HEK293 (cell line): ENCODE results near the gene AIFM3.

ENCODE experiments used
- CTCF ChIA-PET: fragments of 350-600 bp; formaldehyde crosslinking; extraction: SDS; loops from one replicate; lab custom pipeline; 2021; ENCODE audit warnings: antibody characterized with exemption; lab: Yijun Ruan, JAX
- POLR2A ChIA-PET: fragments of 300-600 bp; formaldehyde crosslinking; extraction: SDS; loops from one replicate; lab custom pipeline; 2020; ENCODE audit warnings: antibody characterized with exemption, inconsistent platforms; lab: Yijun Ruan, JAX
- H3K27ac ChIP-seq: fragments of 200-500 bp; sonication (Bioruptor generic); 2 replicates; pipeline ENCODE4 v1.5.1; 2014; ENCODE audit warnings: low read depth, low read length, control low read depth, inconsistent platforms; ENCODE audit errors: extremely low read depth
- H3K36me3 ChIP-seq, 2 experiments: fragments of 200-500 bp in 1 of 2; sonication (Bioruptor generic) in 1 of 2; 1 replicate in 1 of 2; 2 replicates in 1 of 2; pipeline ENCODE4 v1.5.1; 2014 to 2017; ENCODE audit warnings: inconsistent platforms in 2 of 2, low read length in 2 of 2; ENCODE audit not compliant: control insufficient read depth in 2 of 2, insufficient read depth in 1 of 2
- H3K4me1 ChIP-seq: fragments of 200-500 bp; sonication (Bioruptor generic); 2 replicates; pipeline ENCODE4 v1.5.1; 2014; ENCODE audit warnings: mild to moderate bottlenecking, low read length, inconsistent platforms; ENCODE audit not compliant: control insufficient read depth, insufficient read depth
- H3K4me3 ChIP-seq: 2 replicates; pipeline ENCODE4 v1.5.1; 2011; ENCODE audit warnings: low read depth, mild to moderate bottlenecking, control low read depth, low read length, moderate library complexity
- H3K9me3 ChIP-seq: fragments of 200-500 bp; sonication (Bioruptor generic); 2 replicates; pipeline ENCODE4 v1.5.1; 2014; ENCODE audit warnings: low read depth, low read length, inconsistent platforms; ENCODE audit not compliant: control insufficient read depth, insufficient read depth
- EGR2 ChIP-seq: fragments of 450-650 bp; formaldehyde crosslinking; IDR thresholded peaks from 2 replicates; pipeline ENCODE4 v1.5.1; 2016; ENCODE audit warnings: low read depth, missing biosample characterization, missing genetic modification characterization
- HOXC10 ChIP-seq: sonication (generic); formaldehyde crosslinking; IDR thresholded peaks from 2 replicates; pipeline ENCODE4 v1.8.1; 2023; ENCODE audit warnings: mild to moderate bottlenecking, missing genetic modification reagents
- OSR2 ChIP-seq: fragments of 450-650 bp; formaldehyde crosslinking; IDR thresholded peaks from 2 replicates; pipeline ENCODE4 v1.5.1; 2016; ENCODE audit warnings: missing biosample characterization, missing genetic modification characterization
- ZBTB8A ChIP-seq: fragments of 450-650 bp; formaldehyde crosslinking; IDR thresholded peaks from 2 replicates; pipeline ENCODE4 v1.5.1; 2016; ENCODE audit warnings: missing biosample characterization, missing genetic modification characterization
- ZFHX2 ChIP-seq: fragments of 450-650 bp; formaldehyde crosslinking; conservative IDR thresholded peaks from 2 replicates; pipeline ENCODE4 v1.5.1; 2016; ENCODE audit warnings: missing biosample characterization, missing genetic modification characterization
- ZFP37 ChIP-seq: fragments of 450-650 bp; formaldehyde crosslinking; IDR thresholded peaks from 2 replicates; pipeline ENCODE4 v1.5.1; 2016; ENCODE audit warnings: missing biosample characterization, missing genetic modification characterization
- ZIC2 ChIP-seq: fragments of 450-650 bp; formaldehyde crosslinking; IDR thresholded peaks from 2 replicates; pipeline ENCODE4 v1.5.1; 2016; ENCODE audit warnings: missing biosample characterization, missing genetic modification characterization
- ZNF239 ChIP-seq: fragments of 450-650 bp; formaldehyde crosslinking; IDR thresholded peaks from 2 replicates; pipeline ENCODE4 v1.5.1; 2016; ENCODE audit warnings: missing biosample characterization, missing genetic modification characterization
- ZNF292 ChIP-seq: fragments of 450-650 bp; formaldehyde crosslinking; IDR thresholded peaks from 2 replicates; pipeline ENCODE4 v1.5.1; 2016; ENCODE audit warnings: low read depth, missing biosample characterization, missing genetic modification characterization, borderline replicate concordance
- ZNF37A ChIP-seq: fragments of 450-650 bp; IDR thresholded peaks from 2 replicates; pipeline ENCODE4 v1.5.1; 2018; ENCODE audit warnings: missing biosample characterization, missing genetic modification characterization
- ZNF830 ChIP-seq: fragments of 450-650 bp; IDR thresholded peaks from 2 replicates; pipeline ENCODE4 v1.5.0; 2018; ENCODE audit warnings: missing biosample characterization, missing genetic modification characterization, low read depth, mild to moderate bottlenecking, moderate library complexity
- TF ChIP-seq, protein P1 (sequence below): fragments of 450-650 bp; formaldehyde crosslinking; IDR thresholded peaks from 2 replicates; pipeline ENCODE4 v1.5.1; 2016; ENCODE audit warnings: missing biosample characterization, missing genetic modification characterization, borderline replicate concordance
- TF ChIP-seq, protein P2 (sequence below): fragments of 450-650 bp; formaldehyde crosslinking; IDR thresholded peaks from 2 replicates; pipeline ENCODE4 v1.5.1; 2016; ENCODE audit warnings: missing biosample characterization, missing genetic modification characterization
- TF ChIP-seq, protein P3 (sequence below): fragments of 450-650 bp; IDR thresholded peaks from 2 replicates; pipeline ENCODE4 v1.5.1; 2018; ENCODE audit warnings: missing biosample characterization, mild to moderate bottlenecking, missing genetic modification characterization
- TF ChIP-seq, protein P4 (sequence below): fragments of 450-650 bp; formaldehyde crosslinking; IDR thresholded peaks from 2 replicates; pipeline ENCODE4 v1.5.1; 2017; ENCODE audit warnings: missing biosample characterization, missing genetic modification characterization
- TF ChIP-seq, protein P5 (sequence below): fragments of 450-650 bp; formaldehyde crosslinking; IDR thresholded peaks from 2 replicates; pipeline ENCODE4 v1.5.1; 2016; ENCODE audit warnings: missing biosample characterization, missing genetic modification characterization

Gene AIFM3

DNA sequence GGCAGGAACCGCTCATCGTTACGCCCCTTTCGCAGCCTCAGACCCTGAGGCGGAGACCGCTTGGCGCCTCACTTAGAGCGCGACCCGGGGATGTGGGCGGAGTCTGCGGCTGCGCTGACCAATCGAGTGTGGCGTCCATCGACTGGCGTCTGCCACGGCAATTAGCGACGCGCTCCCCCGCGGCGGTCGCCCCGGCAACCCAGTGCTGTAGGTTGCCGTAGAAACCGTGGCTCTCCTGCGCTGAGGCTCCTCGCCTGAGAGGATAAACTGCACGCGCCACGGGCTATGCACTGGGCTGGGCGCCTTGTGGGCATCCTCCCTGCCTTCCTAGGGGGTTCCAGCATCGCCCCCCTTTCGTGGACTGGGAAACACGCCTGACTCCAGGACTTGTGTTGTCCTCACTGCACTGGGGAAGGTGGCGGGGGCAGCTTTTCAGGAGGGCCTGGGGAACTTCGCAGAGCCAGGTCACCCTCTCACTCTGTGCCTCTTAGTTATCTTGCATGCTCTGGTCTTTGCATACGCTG lies 47.2 kb downstream of the AIFM3 start (continued):
- no peak for TF ChIP-seq ZNF830 (tag by site-specific recombination)
- TF ChIP-seq, protein P1, sequence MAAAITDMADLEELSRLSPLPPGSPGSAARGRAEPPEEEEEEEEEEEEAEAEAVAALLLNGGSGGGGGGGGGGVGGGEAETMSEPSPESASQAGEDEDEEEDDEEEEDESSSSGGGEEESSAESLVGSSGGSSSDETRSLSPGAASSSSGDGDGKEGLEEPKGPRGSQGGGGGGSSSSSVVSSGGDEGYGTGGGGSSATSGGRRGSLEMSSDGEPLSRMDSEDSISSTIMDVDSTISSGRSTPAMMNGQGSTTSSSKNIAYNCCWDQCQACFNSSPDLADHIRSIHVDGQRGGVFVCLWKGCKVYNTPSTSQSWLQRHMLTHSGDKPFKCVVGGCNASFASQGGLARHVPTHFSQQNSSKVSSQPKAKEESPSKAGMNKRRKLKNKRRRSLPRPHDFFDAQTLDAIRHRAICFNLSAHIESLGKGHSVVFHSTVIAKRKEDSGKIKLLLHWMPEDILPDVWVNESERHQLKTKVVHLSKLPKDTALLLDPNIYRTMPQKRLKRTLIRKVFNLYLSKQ (tag by site-specific recombination), result no peak
- no peak for TF ChIP-seq HOXC10 (CRISPR knock-in tag)
- TF ChIP-seq ZNF292 (tag by site-specific recombination), result no peak
- no peak for TF ChIP-seq ZNF37A
- no peak for TF ChIP-seq ZFP37 (tag by site-specific recombination)
- no peak for TF ChIP-seq OSR2 (tag by site-specific recombination)
- TF ChIP-seq, protein P2, sequence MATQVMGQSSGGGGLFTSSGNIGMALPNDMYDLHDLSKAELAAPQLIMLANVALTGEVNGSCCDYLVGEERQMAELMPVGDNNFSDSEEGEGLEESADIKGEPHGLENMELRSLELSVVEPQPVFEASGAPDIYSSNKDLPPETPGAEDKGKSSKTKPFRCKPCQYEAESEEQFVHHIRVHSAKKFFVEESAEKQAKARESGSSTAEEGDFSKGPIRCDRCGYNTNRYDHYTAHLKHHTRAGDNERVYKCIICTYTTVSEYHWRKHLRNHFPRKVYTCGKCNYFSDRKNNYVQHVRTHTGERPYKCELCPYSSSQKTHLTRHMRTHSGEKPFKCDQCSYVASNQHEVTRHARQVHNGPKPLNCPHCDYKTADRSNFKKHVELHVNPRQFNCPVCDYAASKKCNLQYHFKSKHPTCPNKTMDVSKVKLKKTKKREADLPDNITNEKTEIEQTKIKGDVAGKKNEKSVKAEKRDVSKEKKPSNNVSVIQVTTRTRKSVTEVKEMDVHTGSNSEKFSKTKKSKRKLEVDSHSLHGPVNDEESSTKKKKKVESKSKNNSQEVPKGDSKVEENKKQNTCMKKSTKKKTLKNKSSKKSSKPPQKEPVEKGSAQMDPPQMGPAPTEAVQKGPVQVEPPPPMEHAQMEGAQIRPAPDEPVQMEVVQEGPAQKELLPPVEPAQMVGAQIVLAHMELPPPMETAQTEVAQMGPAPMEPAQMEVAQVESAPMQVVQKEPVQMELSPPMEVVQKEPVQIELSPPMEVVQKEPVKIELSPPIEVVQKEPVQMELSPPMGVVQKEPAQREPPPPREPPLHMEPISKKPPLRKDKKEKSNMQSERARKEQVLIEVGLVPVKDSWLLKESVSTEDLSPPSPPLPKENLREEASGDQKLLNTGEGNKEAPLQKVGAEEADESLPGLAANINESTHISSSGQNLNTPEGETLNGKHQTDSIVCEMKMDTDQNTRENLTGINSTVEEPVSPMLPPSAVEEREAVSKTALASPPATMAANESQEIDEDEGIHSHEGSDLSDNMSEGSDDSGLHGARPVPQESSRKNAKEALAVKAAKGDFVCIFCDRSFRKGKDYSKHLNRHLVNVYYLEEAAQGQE (tag by site-specific recombination), result no peak

DNA sequence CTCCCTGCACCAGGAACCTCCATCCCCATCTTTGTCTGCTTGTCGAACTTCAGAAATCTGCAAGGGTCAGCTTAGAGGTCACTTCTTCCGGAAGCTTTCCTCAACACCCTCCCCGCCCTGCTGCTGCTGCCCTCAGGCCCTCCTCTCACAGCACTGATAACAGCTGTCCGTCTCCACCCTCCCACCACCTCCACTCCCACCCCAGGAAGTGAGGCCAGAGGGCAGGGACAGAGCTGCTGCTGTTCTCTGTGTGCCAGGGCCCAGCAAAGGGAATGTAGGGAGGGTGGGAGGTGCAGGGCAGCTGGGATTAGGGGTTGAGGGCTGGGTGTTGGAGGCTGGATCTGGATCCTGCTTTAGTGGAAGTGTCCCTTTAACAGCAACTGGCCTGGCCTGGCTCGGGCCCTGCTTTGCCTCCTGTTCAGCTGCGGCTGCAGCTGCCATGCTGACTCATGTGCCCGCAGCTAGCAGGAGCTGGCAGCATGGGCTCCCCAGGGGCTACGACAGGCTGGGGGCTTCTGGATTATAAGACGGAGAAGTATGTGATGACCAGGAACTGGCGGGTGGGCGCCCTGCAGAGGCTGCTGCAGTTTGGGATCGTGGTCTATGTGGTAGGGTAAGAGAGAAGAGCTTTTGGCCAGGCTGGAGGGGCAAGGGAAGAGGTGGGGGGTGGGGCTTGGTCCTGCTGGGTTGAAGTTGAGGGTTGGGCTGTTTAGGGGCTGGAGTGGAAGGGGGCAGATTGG lies 47.8 kb downstream of the AIFM3 start, which contains the start of gene P2RX6:
Gene P2RX6 (plus strand): TSS at position 440 of the 740 bp plus-strand sequence. CDS start 10 bp downstream, at position 450.
- POLR2A ChIA-PET, result interaction anchor here (0.9 to 1.7 kb wide), 4 partner anchors 12 to 33 kb away, joined by 3 to 7 read pairs (median 6); partner anchors contain the start of genes LZTR1 and THAP7
- no peaks in the 10 kb centered on the region for H3K9me3 ChIP-seq
- peak; percentile 77 for TF ChIP-seq EGR2 (tag by site-specific recombination)
- TF ChIP-seq, protein P3, sequence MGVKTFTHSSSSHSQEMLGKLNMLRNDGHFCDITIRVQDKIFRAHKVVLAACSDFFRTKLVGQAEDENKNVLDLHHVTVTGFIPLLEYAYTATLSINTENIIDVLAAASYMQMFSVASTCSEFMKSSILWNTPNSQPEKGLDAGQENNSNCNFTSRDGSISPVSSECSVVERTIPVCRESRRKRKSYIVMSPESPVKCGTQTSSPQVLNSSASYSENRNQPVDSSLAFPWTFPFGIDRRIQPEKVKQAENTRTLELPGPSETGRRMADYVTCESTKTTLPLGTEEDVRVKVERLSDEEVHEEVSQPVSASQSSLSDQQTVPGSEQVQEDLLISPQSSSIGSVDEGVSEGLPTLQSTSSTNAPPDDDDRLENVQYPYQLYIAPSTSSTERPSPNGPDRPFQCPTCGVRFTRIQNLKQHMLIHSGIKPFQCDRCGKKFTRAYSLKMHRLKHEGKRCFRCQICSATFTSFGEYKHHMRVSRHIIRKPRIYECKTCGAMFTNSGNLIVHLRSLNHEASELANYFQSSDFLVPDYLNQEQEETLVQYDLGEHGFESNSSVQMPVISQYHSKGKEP (tag by site-specific recombination), result no peak
- TF ChIP-seq ZNF239, result no peak
- TF ChIP-seq ZBTB8A (tag by site-specific recombination), result no peak
- TF ChIP-seq, protein P4, sequence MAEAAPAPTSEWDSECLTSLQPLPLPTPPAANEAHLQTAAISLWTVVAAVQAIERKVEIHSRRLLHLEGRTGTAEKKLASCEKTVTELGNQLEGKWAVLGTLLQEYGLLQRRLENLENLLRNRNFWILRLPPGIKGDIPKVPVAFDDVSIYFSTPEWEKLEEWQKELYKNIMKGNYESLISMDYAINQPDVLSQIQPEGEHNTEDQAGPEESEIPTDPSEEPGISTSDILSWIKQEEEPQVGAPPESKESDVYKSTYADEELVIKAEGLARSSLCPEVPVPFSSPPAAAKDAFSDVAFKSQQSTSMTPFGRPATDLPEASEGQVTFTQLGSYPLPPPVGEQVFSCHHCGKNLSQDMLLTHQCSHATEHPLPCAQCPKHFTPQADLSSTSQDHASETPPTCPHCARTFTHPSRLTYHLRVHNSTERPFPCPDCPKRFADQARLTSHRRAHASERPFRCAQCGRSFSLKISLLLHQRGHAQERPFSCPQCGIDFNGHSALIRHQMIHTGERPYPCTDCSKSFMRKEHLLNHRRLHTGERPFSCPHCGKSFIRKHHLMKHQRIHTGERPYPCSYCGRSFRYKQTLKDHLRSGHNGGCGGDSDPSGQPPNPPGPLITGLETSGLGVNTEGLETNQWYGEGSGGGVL (tag by site-specific recombination), result peak; percentile 56; the same call in 1 of the 2 replicates
- TF ChIP-seq ZIC2, result no peak
- TF ChIP-seq, protein P5, sequence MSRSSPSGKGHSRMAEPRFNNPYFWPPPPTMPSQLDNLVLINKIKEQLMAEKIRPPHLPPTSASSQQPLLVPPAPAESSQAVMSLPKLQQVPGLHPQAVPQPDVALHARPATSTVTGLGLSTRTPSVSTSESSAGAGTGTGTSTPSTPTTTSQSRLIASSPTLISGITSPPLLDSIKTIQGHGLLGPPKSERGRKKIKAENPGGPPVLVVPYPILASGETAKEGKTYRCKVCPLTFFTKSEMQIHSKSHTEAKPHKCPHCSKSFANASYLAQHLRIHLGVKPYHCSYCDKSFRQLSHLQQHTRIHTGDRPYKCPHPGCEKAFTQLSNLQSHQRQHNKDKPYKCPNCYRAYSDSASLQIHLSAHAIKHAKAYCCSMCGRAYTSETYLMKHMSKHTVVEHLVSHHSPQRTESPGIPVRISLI (tag by site-specific recombination), result no peak
- peak; percentile 53 for TF ChIP-seq ZFHX2 (tag by site-specific recombination)
- no peaks in the 10 kb centered on the region for H3K36me3 ChIP-seq
- CTCF ChIA-PET, result interaction anchor here (0.6 to 1.7 kb wide), 5 partner anchors 55 to 705 kb away, joined by 3 to 5 read pairs (median 3); no protein-coding TSS in a partner anchor
- H3K27ac ChIP-seq, result no peak within 1 kb of the TSS
- no peaks in the 10 kb centered on the region for H3K4me1 ChIP-seq
- peak within 1 kb of the TSS; percentile 33 for H3K4me3 ChIP-seq
